Astrocyte of the spinal cord (primary cell): ENCODE data around the gene FBRS.

ENCODE experiments used
- DNase-seq: peaks from one replicate; pipeline ENCODE4 v3.0.0; 2011; ENCODE audit warnings: low read depth, low spot score
- H3K4me3 ChIP-seq: 2 replicates; pipeline ENCODE4 v1.5.1; 2011; ENCODE audit warnings: low read depth, mild to moderate bottlenecking, low read length, moderate library complexity
- in situ Hi-C: cut with HindIII; loops from 2 replicates; pipeline ENCODE4 v1.10.0; 2017; ENCODE audit warnings: low sequenced_read_pairs
- TF ChIP-seq, protein P1 (sequence below): IDR thresholded peaks from 2 replicates; pipeline ENCODE4 v1.5.1; 2012; ENCODE audit warnings: low read depth, mild to moderate bottlenecking, low read length, inconsistent platforms

The FBRS gene

DNA sequence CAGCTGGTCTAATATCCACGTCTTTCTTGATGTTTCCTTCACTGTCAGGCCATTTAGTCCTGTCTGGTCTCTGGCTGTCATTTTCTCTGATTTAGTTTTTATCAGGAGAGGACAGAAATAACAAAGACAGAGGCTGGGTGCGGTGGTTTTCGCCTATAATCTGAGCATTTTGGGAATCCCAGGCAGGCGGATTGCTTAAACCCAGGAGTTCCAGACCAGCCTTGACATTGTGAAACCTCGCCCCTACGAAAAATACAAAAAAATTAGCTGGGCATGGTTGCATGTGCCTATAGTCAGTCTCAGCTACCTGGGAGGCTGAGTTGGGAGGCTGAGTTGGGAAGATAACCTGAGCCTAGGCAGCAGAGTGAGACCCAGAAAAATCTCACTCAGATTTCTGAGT lies 47.8 kb downstream of the FBRS start:
- in situ Hi-C loops, result no loop called here
- TF ChIP-seq, protein P1, sequence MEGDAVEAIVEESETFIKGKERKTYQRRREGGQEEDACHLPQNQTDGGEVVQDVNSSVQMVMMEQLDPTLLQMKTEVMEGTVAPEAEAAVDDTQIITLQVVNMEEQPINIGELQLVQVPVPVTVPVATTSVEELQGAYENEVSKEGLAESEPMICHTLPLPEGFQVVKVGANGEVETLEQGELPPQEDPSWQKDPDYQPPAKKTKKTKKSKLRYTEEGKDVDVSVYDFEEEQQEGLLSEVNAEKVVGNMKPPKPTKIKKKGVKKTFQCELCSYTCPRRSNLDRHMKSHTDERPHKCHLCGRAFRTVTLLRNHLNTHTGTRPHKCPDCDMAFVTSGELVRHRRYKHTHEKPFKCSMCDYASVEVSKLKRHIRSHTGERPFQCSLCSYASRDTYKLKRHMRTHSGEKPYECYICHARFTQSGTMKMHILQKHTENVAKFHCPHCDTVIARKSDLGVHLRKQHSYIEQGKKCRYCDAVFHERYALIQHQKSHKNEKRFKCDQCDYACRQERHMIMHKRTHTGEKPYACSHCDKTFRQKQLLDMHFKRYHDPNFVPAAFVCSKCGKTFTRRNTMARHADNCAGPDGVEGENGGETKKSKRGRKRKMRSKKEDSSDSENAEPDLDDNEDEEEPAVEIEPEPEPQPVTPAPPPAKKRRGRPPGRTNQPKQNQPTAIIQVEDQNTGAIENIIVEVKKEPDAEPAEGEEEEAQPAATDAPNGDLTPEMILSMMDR, result no peak
- DNase-seq, result no peak
- H3K4me3 ChIP-seq, result no peak overlapping the region

DNA sequence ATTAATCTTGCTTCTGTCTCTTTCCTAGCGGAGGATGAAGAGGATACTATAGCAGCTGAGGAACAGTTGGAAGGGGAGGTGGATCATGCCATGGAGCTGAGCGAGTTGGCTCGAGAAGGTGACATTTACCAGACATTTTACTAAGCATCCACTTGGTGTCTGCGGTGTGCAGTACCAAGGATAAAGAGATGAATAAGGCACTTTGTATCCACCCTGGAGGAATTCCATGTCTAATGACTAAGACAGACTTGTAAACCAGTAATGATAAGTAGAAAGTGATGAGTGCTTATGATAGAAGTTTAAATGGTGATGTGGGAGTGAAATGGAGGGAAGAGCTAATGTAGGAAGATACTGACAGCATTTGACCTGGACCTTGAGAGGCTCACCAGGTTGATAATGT lies 52.7 kb downstream of the FBRS start:
- no peak overlapping the region for H3K4me3 ChIP-seq
- TF ChIP-seq, protein P1, result no peak
- in situ Hi-C loops, result no loop called here
- DNase-seq, result no peak

DNA sequence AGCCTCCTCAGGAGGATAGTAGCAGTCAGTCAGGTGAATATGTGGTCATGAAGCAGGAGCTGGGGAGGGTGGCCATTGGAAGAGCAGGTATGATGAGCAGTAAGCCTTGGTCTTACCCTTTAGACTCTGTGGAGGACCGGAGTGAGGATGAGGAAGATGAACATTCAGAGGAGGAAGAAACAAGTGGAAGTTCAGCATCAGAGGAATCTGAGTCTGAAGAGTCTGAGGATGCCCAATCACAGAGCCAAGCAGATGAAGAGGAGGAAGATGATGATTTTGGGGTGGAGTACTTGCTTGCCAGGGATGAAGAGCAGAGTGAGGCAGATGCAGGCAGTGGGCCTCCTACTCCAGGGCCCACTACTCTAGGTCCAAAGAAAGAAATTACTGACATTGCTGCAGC lies 53.5 kb downstream of the FBRS start:
- TF ChIP-seq, protein P1, result no peak
- H3K4me3 ChIP-seq, result no peak overlapping the region
- no peak for DNase-seq
- in situ Hi-C loops, result no loop called here

DNA sequence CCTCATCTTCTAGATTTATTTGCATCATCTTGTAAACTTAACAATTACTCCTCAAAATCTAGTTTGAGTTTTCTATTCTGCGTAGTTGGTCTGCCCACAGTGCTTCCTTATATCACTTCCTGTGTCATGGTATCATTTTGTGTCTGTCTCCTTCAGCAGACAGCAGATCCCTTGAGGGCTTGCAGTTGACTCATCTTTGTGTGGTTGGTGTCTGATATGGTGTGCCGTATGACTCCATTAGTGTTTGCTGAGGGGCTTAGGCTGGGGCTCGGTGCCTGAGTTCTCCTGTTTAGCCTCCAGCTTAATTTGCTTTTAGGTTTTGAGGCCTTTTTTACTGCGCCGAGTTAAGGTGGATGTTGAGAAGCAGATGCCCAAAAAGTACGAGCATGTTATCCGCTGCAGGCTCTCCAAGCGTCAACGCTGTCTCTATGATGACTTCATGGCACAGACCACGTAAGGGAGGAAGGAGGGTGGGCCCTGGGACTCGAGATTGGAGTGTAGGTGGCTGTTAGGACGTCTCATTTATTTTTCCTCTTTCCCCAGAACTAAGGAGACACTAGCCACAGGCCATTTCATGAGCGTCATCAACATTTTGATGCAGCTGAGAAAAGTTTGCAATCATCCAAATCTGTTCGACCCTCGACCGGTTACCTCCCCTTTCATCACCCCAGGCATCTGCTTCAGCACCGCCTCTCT lies 57.7 kb downstream of the FBRS start:
- DNase-seq, result no peak
- TF ChIP-seq, protein P1, result no peak
- in situ Hi-C loops, result no loop called here
- H3K4me3 ChIP-seq, result no peak overlapping the region

DNA sequence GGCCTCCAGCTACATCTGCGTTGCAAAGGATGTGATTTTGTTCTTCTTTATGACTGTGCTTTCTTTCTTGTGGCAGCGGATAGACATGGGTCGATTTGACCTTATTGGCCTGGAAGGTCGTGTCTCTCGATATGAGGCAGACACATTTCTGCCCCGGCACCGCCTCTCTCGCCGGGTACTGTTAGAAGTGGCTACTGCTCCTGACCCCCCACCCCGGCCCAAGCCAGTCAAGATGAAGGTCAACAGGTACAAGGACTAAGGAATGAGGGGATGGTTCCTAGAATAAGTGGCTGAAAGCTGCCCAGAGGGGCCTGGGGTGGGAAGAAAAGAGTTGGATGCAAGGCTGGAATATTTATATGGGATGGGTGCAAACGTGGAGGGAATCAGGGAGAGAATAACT lies 61.9 kb downstream of the FBRS start:
- TF ChIP-seq, protein P1, result no peak
- no peak for DNase-seq
- no peak overlapping the region for H3K4me3 ChIP-seq
- in situ Hi-C loops, result no loop called here
